Ureter (tissue), 1 donor: ENCODE results near the gene SUSD3. TPM values are rescaled to one million over a fixed set of nuclear protein-coding genes. Genes with fewer than 3 reads are reported as not detected.

Experiments used
- DNase-seq: peaks from one replicate; pipeline ENCODE4 v3.0.0-alpha.2; 2020; ENCODE audit warnings: low spot score
- total RNA-seq: library from RNA; stranded (reverse); gene quantifications from one replicate; pipeline ENCODE4 v1.2.4, GENCODE V29; 2023
- donor health status: DM: yes; HTN: yes; CAD: no.

The SUSD3 gene
- total RNA-seq, 1 donor from 2014 or later: 3.0 TPM

- DNase-seq: no peak
Measured at GRCh38 chr9:93076101-93076791, 17.7 kb downstream of the SUSD3 start.

GRCh38 chr9:93076792-93077128 is 18.3 kb downstream of the SUSD3 start:
- DNase-seq: no peak

GRCh38 chr9:93077367-93077766 is 18.9 kb downstream of the SUSD3 start:
- DNase-seq: no peak

GRCh38 chr9:93077811-93078210 is 19.3 kb downstream of the SUSD3 start:
- no peak for DNase-seq

- DNase-seq: no peak
Measured at GRCh38 chr9:93079371-93079770, 20.9 kb downstream of the SUSD3 start.

- DNase-seq: no peak
Measured at GRCh38 chr9:93080406-93080805, 21.9 kb downstream of the SUSD3 start.

- DNase-seq: peak; percentile 29
Measured at GRCh38 chr9:93081081-93081529, 22.6 kb downstream of the SUSD3 start.

- peak; percentile 29 for DNase-seq
Measured at GRCh38 chr9:93081931-93082330, 23.4 kb downstream of the SUSD3 start.

- peak; percentile 30 for DNase-seq
Measured at GRCh38 chr9:93082841-93083411, 24.4 kb downstream of the SUSD3 start.

- DNase-seq: peak; percentile 36
Measured at GRCh38 chr9:93083592-93084470, 25.3 kb downstream of the SUSD3 start.

GRCh38 chr9:93084471-93084881 is 26.0 kb downstream of the SUSD3 start:
- DNase-seq: peak; percentile 36

- no peak for DNase-seq
Measured at GRCh38 chr9:93085676-93086075, 27.2 kb downstream of the SUSD3 start.

GRCh38 chr9:93086447-93087224 is 28.1 kb downstream of the SUSD3 start:
- DNase-seq: peak; percentile 41

GRCh38 chr9:93087971-93088655 is 29.6 kb downstream of the SUSD3 start:
- DNase-seq: peak; percentile 36

- no peak for DNase-seq
Measured at GRCh38 chr9:93088656-93089015, 30.1 kb downstream of the SUSD3 start.

- DNase-seq: no peak
Measured at GRCh38 chr9:93089024-93089423, 30.5 kb downstream of the SUSD3 start.

- DNase-seq: peak; percentile 35
Measured at GRCh38 chr9:93089481-93089991, 31.0 kb downstream of the SUSD3 start.

- DNase-seq: no peak
Measured at GRCh38 chr9:93090091-93090655, 31.7 kb downstream of the SUSD3 start.

- peak; percentile 35 for DNase-seq
Measured at GRCh38 chr9:93091056-93091452, 32.6 kb downstream of the SUSD3 start.

- DNase-seq: peak; percentile 53
Measured at GRCh38 chr9:93091453-93092081, 33.1 kb downstream of the SUSD3 start.
